Gastroesophageal sphincter (tissue), 4 donors: ENCODE data around the gene SLC35B2. TPM values are rescaled to one million over a fixed set of nuclear protein-coding genes. Genes with fewer than 3 reads are reported as not detected.

Experiments
- ATAC-seq: fragments of 150-250 bp; one replicate; pipeline ENCODE4 v1.9.1; 2016; ENCODE audit warnings: mild to moderate bottlenecking, moderate library complexity
- H3K27ac ChIP-seq, 4 donors: fragments of 200-600 bp; sonication (generic) in 3 of 4; 1 replicate in 3 of 4; 2 replicates in 1 of 4; pipeline ENCODE4 v1.5.1; 2016 to 2019
- H3K27me3 ChIP-seq: fragments of 200-600 bp; sonication (generic); one replicate; pipeline ENCODE4 v1.5.1; 2019
- H3K36me3 ChIP-seq, 2 donors: fragments of 200-600 bp; sonication (generic); one replicate each; pipeline ENCODE4 v1.5.1; 2019; ENCODE audit warnings: control low read depth in 1 of 2
- H3K4me1 ChIP-seq, 3 donors: fragments of 200-600 bp; sonication (generic); 1 replicate in 2 of 3; 2 replicates in 1 of 3; pipeline ENCODE4 v1.5.1; 2016 to 2019; ENCODE audit warnings: control low read depth in 2 of 3
- H3K4me3 ChIP-seq, 2 donors: fragments of 200-600 bp; sonication (generic); one replicate each; pipeline ENCODE4 v1.5.1; 2019; ENCODE audit warnings: mild to moderate bottlenecking in 1 of 2, moderate library complexity in 1 of 2
- H3K9me3 ChIP-seq, 3 donors: fragments of 200-600 bp; sonication (generic); one replicate each; pipeline ENCODE4 v1.5.1; 2017 to 2019; ENCODE audit warnings: control low read depth in 2 of 3
- CTCF ChIP-seq, 4 experiments: fragments of 200-600 bp in 2 of 4; fragments of 450-650 bp in 2 of 4; sonication (generic) in 1 of 4; IDR thresholded peaks; one replicate each; pipeline ENCODE4 v1.5.1; 2017 to 2019; ENCODE audit warnings: antibody characterized with exemption in 4 of 4, mild to moderate bottlenecking in 2 of 4, moderate library complexity in 2 of 4
- EP300 ChIP-seq: sonication (generic); formaldehyde crosslinking; IDR thresholded peaks from one replicate; pipeline ENCODE4 v1.6.1; 2017; ENCODE audit warnings: antibody characterized with exemption, mild to moderate bottlenecking
- POLR2A ChIP-seq, 2 donors: fragments of 450-650 bp; IDR thresholded peaks; one replicate each; pipeline ENCODE4 v1.6.1; 2017; ENCODE audit warnings: antibody characterized with exemption in 2 of 2, mild to moderate bottlenecking in 2 of 2, moderate library complexity in 1 of 2
- POLR2AphosphoS5 ChIP-seq: sonication (generic); formaldehyde crosslinking; IDR thresholded peaks from one replicate; pipeline ENCODE4 v1.6.1; 2017; ENCODE audit warnings: antibody characterized with exemption
- WGBS, 2 donors: methylation state at CpG; one replicate each; pipeline ENCODE4 v1.1.5; 2018; ENCODE audit warnings: low coverage in 1 of 2; 5-methylcytosine and 5-hydroxymethylcytosine counted together
- total RNA-seq, 4 donors: library from RNA; depleted of rRNA; stranded (reverse); fragments of >200 nt; gene quantifications; one replicate each; pipeline ENCODE4 v1.1.0, GENCODE V29; 2016

Gene SLC35B2
- total RNA-seq, 4 donors from 2014 or later: 21.3 to 34.0 (median 25.6) TPM

GRCh38 chr6:44272529-44272928 lies 15.2 kb upstream of the SLC35B2 start:
- 82 to 100% methylated on average over 1 to 3 of the region's 3 CpGs for WGBS, 2 donors
- Histone ChIP-seq H3K36me3 (no peaks in the 10 kb centered on the region), H3K4me3 (no peak overlapping the region), H3K4me1 (peaks cover 0 to 31% (median 4%) of the 10 kb centered on the region in 3 donors), H3K27me3 (peaks cover 97% of the 10 kb centered on the region), H3K9me3 (no peaks in the 10 kb centered on the region), H3K27ac (no peak overlapping the region)
- no peak for TF ChIP-seq POLR2AphosphoS5
- no peak for TF ChIP-seq CTCF (IDR thresholded peaks at IDR 0.05)
- no peak for TF ChIP-seq POLR2A (IDR thresholded peaks at IDR 0.05)
- no peak for TF ChIP-seq EP300
- ATAC-seq: no peak

GRCh38 chr6:44271914-44272313 lies 14.6 kb upstream of the SLC35B2 start:
- Histone ChIP-seq H3K9me3 (no peaks in the 10 kb centered on the region), H3K4me3 (no peak overlapping the region), H3K36me3 (no peaks in the 10 kb centered on the region), H3K27me3 (peaks cover 91% of the 10 kb centered on the region), H3K27ac (no peak overlapping the region), H3K4me1 (peaks cover 0 to 31% (median 4%) of the 10 kb centered on the region in 3 donors)
- ATAC-seq: no peak
- WGBS, 2 donors: 18% methylated on average over 2 of the region's 3 CpGs; no CpG with 5 or more reads in 1 of the 2 donors
- TF ChIP-seq EP300: no peak
- TF ChIP-seq POLR2A (IDR thresholded peaks at IDR 0.05): no peak
- no peak for TF ChIP-seq CTCF (IDR thresholded peaks at IDR 0.05)
- no peak for TF ChIP-seq POLR2AphosphoS5

- TF ChIP-seq EP300 (no peak), POLR2A (IDR thresholded peaks at IDR 0.05) (no peak), CTCF (IDR thresholded peaks at IDR 0.05) (no peak), POLR2AphosphoS5 (no peak)
- no peak for ATAC-seq
- Histone ChIP-seq H3K4me3 (no peak overlapping the region), H3K27ac (no peak overlapping the region), H3K9me3 (no peaks in the 10 kb centered on the region), H3K27me3 (peaks cover 85% of the 10 kb centered on the region), H3K4me1 (peaks cover 0 to 27% (median 4%) of the 10 kb centered on the region in 3 donors), H3K36me3 (no peaks in the 10 kb centered on the region)
- 40% methylated on average over 1 of the region's 6 CpGs; no CpG with 5 or more reads in 1 of the 2 donors for WGBS, 2 donors
These were observed 14.0 kb upstream of the SLC35B2 start for GRCh38 chr6:44271406-44271723.

GRCh38 chr6:44270526-44271405 lies 13.4 kb upstream of the SLC35B2 start:
- peak overlapping the region in 1 of 2 donors; percentile 52 for H3K4me3 ChIP-seq
- WGBS, 2 donors: 10 to 22% methylated on average over 2 to 6 of the region's 90 CpGs
- no peaks in the 10 kb centered on the region for H3K36me3 ChIP-seq
- peak; percentile 7 for ATAC-seq
- TF ChIP-seq CTCF (IDR thresholded peaks at IDR 0.05) (no peak), POLR2A (IDR thresholded peaks at IDR 0.05) (no peak), EP300 (no peak)
- H3K4me1 ChIP-seq: peaks cover 0 to 21% (median 2%) of the 10 kb centered on the region in 3 donors
- H3K27me3 ChIP-seq: peaks cover 79% of the 10 kb centered on the region
- no peaks in the 10 kb centered on the region for H3K9me3 ChIP-seq
- H3K27ac ChIP-seq: no peak overlapping the region
